Limb (tissue), 2 donors: ENCODE measurements around the gene TYR.
"Not testable (repeated sequence)": the region's sequence is repeated elsewhere in the genome, so short reads cannot be mapped to it uniquely, and the experiment has no call there.

Experiments used
- DNase-seq, 2 donors: peaks; one replicate each; pipeline ENCODE4 v3.0.0-alpha.2; 2016; ENCODE audit errors: extremely low spot score in 2 of 2

Gene TYR

DNA sequence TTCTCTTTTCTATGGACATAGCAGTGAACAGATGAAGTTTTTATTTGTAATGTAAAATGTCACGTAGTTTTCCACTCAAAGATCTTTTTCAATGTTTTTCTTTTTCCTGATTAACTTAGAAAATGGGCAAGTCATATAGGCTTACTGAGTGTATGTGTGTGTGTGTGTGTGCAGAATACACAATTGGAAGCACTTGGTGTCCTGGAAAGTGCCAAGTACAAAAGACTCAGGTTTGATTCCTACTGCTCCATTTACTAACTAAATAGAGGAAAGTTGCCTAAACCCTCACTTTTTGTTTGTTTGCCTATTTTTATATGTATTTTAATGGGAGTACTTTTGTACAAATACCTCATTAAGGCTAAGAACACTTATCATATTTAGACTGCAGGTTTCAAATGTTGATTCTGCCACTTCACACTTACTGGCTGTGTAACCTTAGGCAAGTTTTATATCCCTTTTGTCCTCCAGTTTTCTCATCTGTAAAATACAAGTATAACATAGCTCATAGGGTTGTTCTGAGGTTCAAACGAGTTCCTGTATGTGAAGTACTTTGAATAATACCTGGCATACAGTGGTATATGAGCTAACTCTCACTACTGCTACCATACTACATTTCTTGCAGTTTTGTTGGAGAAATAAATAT, 90.1 kb downstream of the TYR start:
- DNase-seq, result no peak

DNA sequence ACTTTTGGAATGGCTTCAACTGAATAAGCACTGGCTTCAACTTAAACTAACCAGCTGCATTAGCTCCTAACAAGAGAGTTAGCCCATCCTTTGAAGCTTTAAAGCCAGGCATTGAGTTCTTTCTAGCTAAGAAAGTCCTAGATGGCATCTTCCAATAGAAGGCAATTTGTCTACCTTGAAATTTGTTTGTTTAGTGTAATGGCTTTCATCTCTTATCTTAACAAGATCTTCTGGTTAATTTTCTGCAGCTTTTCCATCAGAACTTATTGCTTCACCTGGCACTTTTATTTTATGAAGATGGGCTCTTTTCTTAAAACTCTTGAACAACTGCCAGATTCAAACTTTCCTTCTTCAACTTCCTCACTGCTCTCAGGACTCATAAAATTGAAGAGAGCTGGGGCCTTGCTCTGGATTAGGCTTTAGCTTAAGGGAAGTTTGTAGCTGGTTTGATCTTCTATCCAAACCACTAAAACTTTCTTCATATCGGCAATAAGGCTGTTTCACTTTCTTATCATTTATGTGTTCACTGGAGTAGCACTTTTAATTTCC, 94.9 kb downstream of the TYR start:
- DNase-seq, result not testable (repeated sequence)

DNA sequence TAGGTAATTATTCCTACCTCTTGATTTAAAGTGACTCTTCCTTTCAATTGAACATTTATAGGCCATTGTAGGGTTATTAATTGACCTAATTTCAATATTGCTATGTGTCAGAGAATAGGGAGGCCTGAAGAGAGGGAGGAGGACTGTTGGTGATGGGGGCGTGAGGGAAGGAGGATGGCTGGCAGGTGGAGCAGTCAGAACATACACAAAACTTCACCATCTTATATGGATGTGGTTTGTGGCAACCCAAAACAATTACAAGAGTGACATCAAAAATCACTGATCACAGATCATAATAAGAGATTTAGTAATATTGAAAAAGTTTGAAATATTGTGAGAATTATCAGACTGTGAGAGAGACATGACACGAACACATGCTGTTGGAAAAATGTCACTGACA, 95.5 kb downstream of the TYR start:
- DNase-seq, result not testable (repeated sequence)

DNA sequence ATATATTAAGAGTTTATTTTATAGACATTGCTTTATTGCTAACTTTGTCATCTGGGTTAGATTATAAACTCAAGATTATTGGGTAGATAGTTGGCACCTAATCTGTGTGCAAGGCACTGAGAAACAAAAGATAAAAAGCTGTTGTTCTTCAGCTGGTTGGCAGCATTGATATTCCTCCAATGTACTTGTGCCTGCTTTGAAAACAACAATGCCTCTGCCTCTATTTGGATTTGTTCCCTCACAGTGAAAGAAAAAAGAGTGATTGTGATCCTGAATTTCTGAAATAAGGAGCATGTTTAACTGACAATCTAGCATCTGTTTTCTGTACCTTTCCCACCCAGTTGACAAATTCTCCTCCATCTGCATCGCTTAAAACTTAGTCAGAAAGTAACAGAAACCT, 98.3 kb downstream of the TYR start:
- no peak for DNase-seq

DNA sequence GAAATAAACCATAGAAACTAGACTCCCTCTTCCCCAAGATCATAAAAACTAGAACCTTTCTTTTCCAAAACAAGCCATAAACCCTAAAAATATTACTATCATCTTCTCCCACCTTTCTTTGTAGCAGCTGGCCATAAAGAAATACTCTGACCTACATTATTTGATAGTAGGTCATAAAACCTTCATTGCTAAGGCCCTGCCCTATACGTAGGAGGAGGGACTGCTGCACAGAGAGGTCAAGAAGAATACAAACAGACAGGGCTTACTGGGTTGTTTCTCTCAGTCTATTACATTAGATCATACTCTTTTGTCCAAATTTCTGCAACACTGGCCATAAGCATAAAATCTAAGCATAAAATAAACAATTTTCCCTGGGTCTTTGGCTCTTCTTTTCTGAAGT, 101.5 kb downstream of the TYR start:
- no peak for DNase-seq

DNA sequence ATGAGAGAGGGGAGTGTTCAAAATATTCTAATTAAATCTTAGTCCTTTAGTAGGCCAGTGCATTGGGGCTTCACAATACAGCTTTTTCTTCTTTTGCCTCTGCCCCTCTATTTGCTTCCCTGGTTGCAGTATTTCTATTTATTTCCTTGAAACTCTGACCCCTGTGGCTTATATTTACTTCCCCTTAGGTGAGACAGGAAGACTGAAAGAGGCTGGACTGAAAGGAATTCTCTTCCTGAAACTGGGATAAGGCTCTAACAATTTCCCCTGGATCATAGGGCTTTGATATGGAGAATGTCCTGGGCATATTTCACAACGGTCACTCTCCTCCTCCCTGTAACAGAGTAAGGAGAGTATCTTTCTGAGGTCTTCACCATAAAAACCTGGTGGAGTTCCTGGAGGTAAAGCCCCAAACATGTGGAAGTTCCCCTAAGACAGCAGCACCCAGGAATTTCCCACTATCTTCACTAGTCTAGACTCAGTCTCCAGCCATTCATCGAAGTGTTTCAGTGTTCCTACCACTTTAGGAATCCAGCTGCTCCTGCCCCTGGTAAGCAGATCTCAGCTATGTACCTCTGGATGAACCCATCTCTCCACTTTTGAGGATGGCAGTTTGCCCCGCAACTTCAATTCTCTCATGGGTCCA, 103.5 kb downstream of the TYR start:
- DNase-seq, result not testable (repeated sequence)

DNA sequence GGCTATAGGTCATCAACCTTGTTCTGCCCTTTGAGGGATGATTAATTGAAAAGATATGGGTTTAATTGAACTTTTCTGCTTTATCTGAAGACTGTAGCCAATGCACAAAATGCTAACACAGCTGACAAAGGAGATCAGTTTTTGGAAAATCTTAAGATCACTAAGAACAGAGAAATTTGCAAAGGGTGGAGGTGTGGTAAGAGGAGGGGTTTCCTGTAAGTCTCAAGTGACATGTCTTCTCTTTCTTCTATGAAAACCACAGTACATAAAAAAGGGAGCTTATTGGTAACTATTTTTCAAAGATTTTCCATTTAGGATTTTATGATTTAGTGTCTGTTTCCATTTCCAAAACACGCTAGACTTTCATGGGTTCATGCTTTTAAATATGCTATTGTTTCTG, 108.9 kb downstream of the TYR start:
- not testable (repeated sequence) for DNase-seq

DNA sequence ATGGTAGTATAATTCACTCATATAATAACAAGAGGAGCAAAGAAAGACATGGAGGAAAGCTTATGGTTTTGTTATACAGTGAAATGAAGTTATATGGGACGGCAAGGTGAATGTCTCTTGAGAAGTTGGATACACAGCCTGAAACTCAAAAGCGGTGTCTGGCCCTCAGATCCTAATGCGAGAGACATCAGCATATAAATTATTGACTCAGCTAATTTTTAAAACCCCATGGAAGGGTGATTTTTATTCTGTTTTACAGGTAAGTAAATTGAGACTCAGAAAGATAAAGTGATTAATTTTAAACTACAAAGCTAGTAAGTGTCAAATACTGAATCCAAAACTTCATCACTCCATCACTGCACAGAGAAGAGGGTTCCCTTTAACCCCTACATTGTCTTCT, 110.3 kb downstream of the TYR start:
- DNase-seq, result not testable (repeated sequence)

DNA sequence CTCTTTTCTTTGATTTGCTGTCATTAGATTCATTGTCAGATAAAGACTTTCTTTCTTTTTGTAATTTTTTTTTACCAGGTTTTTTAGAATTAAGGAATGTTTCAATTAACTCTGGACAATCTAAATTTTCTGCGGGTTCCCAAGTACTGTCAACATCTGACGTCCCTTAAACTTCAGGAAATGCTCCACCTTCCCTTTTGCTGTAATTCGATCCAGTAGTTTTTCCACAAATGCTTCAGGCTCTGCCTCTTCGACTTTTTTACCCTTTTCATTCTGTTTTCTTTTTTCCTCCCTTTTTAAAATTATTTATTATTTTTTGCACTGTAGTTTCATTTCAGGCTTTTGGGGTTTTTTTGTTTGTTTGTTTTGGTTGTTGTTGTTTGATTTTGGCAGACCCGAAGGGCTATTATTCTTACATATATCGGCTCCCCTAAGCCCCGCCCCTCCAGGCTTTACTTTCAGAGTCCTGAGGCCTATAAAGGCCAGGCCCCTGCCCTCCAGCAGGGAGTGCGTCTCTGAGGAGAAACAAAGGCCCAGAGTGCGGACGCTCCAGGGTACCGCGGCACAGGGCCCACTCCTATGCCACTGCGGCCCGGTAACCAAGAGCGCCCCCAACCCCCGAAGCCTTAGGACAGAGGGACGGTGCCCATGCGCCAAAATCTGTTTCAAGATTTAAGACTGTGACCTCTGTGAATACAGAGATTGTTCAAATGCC, 116.4 kb downstream of the TYR start:
- DNase-seq, result peak; percentile 24 to 34

DNA sequence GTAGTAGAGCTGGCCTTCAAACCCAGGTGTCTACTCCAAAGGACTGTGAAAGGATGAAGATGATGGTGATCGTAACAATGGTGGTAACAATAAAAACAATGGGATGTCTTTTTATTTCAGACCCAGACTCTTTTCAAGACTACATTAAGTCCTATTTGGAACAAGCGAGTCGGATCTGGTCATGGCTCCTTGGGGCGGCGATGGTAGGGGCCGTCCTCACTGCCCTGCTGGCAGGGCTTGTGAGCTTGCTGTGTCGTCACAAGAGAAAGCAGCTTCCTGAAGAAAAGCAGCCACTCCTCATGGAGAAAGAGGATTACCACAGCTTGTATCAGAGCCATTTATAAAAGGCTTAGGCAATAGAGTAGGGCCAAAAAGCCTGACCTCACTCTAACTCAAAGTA, 117.3 kb downstream of the TYR start:
- not testable (repeated sequence) for DNase-seq

DNA sequence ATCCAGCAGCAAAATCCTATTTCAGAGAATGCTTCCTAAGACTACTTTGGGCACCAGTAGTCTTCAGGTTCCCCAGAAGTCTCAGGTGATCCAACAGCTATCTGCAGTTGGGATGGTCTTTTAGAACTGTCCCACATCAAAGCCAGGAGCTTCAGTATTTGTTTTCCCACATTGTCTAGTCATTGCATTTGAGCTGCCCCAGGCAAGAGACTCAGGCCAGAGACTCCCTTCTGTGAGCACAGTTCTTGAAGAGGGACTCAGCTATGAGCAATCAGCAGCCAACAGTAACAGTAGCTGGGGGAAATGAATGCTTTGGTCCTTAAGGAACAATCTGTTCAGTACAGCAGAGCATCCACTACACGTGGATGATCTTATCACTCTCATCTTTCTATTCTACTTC, 125.4 kb downstream of the TYR start:
- not testable (repeated sequence) for DNase-seq

DNA sequence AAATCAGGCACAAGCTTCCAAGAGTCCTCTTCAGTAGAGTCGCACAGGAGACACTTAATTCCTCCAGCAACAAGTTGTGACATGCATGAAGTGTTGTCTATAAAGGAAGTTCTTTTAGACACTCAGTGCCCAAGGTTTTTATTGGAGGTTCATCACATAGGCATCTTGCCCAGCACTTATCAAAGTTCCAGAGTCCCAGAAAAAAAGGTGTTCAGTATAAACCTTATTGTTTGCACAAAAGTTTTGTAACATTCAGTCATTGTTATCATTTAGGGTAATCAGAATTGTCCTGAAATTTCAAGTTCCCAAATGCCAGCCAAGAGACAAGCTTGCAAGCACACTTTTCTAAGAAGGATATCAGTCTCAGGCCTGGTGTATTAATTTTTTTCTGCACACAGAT, 130.6 kb downstream of the TYR start:
- DNase-seq, result not testable (repeated sequence)

DNA sequence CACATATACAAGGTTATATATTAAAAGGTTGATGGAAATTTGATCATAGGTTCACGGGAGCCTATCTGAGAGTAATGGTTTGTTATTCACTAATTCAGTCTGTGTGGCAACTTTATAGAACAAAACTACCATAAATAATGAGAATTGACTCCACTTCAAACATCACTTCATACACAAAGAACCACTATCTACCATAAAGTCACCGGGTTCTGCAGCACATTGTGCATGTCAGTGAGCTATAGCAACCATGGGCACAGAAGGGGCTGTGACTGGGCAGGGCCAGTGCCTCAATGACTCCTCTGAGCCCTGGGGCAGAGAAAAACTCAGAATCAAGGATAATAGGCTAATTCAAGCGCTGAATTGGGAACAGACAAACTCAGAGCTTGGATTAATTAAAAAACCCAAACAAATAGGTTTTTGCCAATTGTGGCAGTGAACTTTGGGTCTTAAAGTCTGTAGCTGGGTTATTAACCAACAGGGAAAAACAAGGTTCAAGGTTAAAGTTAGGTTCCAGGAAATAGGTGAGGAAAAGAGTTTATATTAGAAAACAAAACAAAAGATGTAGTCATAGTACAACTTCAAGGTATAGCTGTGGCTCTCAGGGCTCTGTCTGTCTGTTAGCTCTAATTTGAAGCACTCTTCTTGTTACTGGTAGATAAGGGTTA, 131.8 kb downstream of the TYR start:
- DNase-seq, result not testable (repeated sequence)

DNA sequence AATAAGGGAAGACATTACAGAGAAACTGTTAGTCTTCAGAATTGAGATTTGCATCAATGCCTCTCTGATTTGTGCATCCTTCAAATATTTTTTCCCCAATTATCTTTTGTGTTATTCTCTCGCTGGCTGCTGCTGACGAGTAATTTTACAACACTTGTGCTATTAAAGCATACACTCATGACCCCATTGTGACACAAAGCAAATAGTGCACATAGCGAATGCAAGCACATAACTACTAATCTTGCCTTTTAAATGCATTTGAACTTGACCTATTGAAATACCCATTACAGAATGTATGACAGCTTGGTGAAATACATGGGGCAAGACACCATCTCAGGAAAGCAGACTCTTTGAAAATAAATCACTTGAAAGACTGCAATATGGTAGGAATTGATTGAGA, 132.9 kb downstream of the TYR start:
- DNase-seq, result not testable (repeated sequence)

DNA sequence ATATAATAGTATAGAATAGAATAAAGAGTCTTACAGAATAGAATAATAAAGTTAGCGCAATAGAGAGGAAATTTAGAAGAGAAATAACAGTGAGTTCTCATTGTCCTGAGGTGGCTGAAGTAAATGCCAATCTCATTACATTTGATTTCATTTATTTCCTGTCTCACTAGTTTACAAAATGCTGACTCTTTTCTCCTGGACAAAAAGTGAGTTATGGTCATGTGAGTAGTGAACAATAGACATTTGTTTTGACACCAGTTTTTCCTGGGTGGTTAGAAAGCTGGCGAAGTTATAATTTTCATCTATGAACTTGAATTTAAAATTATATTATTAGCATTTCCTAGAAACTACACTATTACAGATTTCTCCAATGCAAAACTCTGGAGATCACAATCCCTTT, 143.7 kb downstream of the TYR start:
- no peak for DNase-seq

DNA sequence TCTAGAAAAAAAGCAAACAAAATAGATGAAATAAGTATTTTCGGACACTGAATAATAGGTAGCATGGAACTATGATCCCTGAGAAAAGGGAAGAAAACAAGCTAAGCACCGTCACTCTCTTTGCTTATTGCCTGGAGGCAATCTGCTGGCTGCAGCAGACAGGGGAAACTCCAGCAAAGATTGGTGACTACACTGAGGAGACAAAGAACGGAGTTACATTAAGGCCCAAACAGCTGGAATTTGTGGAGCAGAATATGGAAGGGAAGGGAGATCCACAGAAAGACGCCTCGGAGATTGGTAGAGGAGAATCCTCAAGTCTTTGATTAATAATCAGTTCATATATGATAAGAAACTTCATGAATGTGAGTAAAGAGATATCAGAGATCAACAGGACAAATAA, 150.2 kb downstream of the TYR start:
- DNase-seq, result no peak

DNA sequence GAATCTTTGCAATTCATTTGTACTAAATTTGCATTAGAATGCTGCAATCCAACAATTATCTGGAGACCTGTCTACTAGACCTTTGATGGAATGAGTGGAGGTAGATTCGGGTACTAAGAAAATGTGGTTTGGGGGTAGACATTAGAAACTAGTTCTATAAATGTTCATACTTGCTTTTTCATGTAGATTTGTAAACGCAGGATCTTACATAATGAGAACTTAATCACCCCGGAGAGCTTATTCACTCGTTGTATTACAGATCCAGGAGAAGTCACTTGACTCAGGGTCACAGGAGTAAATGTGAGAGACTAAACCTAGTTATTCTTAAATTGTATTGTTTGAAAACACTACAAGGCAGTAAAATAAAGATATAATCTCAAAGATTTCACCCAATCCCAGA, 154.3 kb downstream of the TYR start:
- DNase-seq, result not testable (repeated sequence)

DNA sequence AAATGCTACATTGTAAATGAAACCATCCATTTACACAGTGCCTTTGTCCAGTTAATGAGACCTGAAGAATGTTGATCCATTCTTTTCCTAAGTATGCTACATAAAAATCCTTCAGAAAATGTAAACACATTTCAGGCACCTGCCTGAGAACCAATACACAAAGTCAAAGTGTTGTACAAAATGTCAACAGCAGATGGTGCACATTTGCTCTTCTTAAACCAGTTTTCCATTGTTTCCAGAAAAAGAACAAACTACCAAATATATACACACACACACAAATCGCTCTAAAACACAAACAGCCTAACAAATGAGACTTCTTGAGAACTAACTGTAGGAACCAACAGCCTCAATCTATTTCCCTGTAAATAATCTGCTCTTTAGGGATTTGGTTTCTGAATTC, 156.0 kb downstream of the TYR start:
- not testable (repeated sequence) for DNase-seq

DNA sequence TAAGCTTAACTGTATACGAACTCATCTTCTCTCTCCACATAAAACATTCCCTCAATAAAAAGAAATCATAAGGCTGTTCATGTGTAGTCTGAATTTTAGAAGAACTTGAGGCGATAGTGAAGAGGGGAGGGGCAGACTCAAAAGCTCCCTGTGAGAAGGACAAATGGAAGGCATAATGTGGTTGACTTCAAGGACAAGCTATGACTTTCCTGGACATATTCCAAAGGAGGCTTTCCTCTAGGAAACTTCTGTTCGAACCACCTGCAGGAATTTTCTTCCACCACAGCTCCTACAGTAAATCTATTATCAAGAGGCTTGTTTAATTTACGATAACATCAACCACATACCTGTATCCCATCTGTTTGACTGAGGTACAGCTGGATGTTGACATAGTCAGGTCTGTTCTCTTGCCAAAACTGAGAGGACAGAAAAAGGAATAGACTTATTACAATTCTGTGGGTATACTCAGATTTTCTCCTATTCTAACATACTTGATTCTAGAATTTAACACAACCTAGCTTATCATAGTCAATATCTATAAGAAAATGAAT, 159.5 kb downstream of the TYR start:
- DNase-seq, result not testable (repeated sequence)

DNA sequence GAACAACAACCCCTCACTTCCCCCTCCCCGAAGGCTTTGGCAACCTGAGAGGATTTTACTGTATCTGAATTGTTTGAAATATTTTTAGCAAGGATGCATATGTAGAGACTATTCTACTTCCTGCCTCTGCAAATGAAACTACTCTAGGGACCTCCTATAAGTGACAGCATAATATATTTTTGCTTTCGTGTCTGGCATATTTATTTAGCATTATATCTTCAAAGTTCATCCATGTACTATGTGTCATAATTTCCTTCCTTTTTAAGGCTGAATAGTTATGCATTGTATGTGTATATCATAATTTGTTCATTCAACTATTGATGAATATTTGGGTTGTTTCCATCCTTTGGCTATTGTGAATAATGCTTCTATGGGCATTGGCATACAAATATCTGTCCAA, 160.4 kb downstream of the TYR start:
- not testable (repeated sequence) for DNase-seq

DNA sequence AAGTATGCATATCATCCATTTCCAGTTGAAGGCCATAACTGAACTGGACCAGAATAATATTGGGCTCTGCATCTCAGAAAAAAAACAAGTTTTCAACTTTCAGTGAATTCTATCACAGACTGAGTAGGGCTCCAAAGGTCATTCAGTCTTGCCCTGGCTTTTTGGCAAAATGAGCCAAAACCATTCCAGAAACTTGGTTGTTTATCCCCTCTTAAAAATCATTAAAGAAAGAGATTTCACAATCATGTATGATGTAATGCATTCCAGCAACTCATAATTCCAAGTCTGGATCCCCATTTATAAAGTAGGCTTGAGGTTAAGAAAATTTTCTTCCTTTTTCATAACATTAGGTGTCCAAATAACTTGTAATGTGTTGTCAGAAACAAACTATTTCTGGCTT, 162.8 kb downstream of the TYR start:
- not testable (repeated sequence) for DNase-seq
